ENCODE results near the gene STX7. TPM values are rescaled to one million over a fixed set of nuclear protein-coding genes. Genes with fewer than 3 reads are reported as not detected.
"Not testable (repeated sequence)": the region's sequence is repeated elsewhere in the genome, so short reads cannot be mapped to it uniquely, and the experiment has no call there.

Gene STX7
- total and polyA plus RNA-seq, 5 donors from 2014 or later = 14.8 to 20.2 (median 19.0) TPM

GRCh38 chr6:132537145-132537544 is 24.2 kb upstream of the STX7 start:
- Histone ChIP-seq H3K27me3 (ENCODE audit: control insufficient read depth, insufficient read depth, low read length) (peaks cover 15% of the 10 kb centered on the region), H3K4me3 (ENCODE audit: low read depth, low read length) (no peak overlapping the region), H3K9me3 (ENCODE audit: control insufficient read depth in 2 of 2, low read length in 2 of 2) (no peaks in the 10 kb centered on the region), H3K36me3 (ENCODE audit: control insufficient read depth, insufficient read depth, low read length) (no peaks in the 10 kb centered on the region), H3K27ac (ENCODE audit: insufficient read depth, low read length, poor library complexity, severe bottlenecking) (no peak overlapping the region), H3K4me1 (ENCODE audit: control insufficient read depth, insufficient read depth, low read length, poor library complexity, severe bottlenecking) (no peaks in the 10 kb centered on the region)
- H3K4me1 Mint-ChIP-seq = no peaks in the 10 kb centered on the region
- DNase-seq = no peak
- peaks cover 0 to 2% (median 0%) of the 10 kb centered on the region in 7 donors for H3K9me3 Mint-ChIP-seq
- peaks cover 60% of the 10 kb centered on the region for H3K27me3 Mint-ChIP-seq
- H3K36me3 Mint-ChIP-seq = no peaks in the 10 kb centered on the region
- H3K4me3 Mint-ChIP-seq = no peak overlapping the region
- no peak overlapping the region for H3K27ac Mint-ChIP-seq
- no peak for ATAC-seq (ENCODE audit: low read depth in 2 of 2)

- H3K36me3 ChIP-seq (ENCODE audit: control insufficient read depth, insufficient read depth, low read length); DNase-seq; H3K36me3 Mint-ChIP-seq; H3K4me1 Mint-ChIP-seq; H3K27ac Mint-ChIP-seq; H3K9me3 ChIP-seq (ENCODE audit: control insufficient read depth in 2 of 2, low read length in 2 of 2); H3K27ac ChIP-seq (ENCODE audit: insufficient read depth, low read length, poor library complexity, severe bottlenecking); H3K9me3 Mint-ChIP-seq; H3K4me3 Mint-ChIP-seq; ATAC-seq (ENCODE audit: low read depth in 2 of 2); H3K4me1 ChIP-seq (ENCODE audit: control insufficient read depth, insufficient read depth, low read length, poor library complexity, severe bottlenecking); H3K4me3 ChIP-seq (ENCODE audit: low read depth, low read length); H3K27me3 ChIP-seq (ENCODE audit: control insufficient read depth, insufficient read depth, low read length): not testable (repeated sequence)
- H3K27me3 Mint-ChIP-seq = peaks cover 55% of the 10 kb centered on the region
Measured at GRCh38 chr6:132534546-132534945, 21.6 kb upstream of the STX7 start.

- H3K4me3 Mint-ChIP-seq = no peak overlapping the region
- Histone ChIP-seq H3K36me3 (ENCODE audit: control insufficient read depth, insufficient read depth, low read length) (no peaks in the 10 kb centered on the region), H3K9me3 (ENCODE audit: control insufficient read depth in 2 of 2, low read length in 2 of 2) (no peaks in the 10 kb centered on the region), H3K27me3 (ENCODE audit: control insufficient read depth, insufficient read depth, low read length) (peaks cover 2% of the 10 kb centered on the region), H3K4me1 (ENCODE audit: control insufficient read depth, insufficient read depth, low read length, poor library complexity, severe bottlenecking) (no peaks in the 10 kb centered on the region), H3K27ac (ENCODE audit: insufficient read depth, low read length, poor library complexity, severe bottlenecking) (no peak overlapping the region), H3K4me3 (ENCODE audit: low read depth, low read length) (no peak overlapping the region)
- peaks cover 0 to 2% (median 0%) of the 10 kb centered on the region in 7 donors for H3K9me3 Mint-ChIP-seq
- no peak overlapping the region for H3K27ac Mint-ChIP-seq
- peaks cover 56% of the 10 kb centered on the region for H3K27me3 Mint-ChIP-seq
- peaks cover 0 to 3% (median 1%) of the 10 kb centered on the region in 4 donors for H3K4me1 Mint-ChIP-seq
- peak; percentile 55 to 77 (median 68) for DNase-seq
- no peaks in the 10 kb centered on the region for H3K36me3 Mint-ChIP-seq
- ATAC-seq (ENCODE audit: low read depth in 2 of 2) = peak; percentile 44 to 71
Measured at GRCh38 chr6:132530293-132530974, 17.5 kb upstream of the STX7 start.

GRCh38 chr6:132527791-132528190 is 14.9 kb upstream of the STX7 start:
- DNase-seq (no peak), ATAC-seq (ENCODE audit: low read depth in 2 of 2) (no peak)
- Histone ChIP-seq H3K4me1 (ENCODE audit: control insufficient read depth, insufficient read depth, low read length, poor library complexity, severe bottlenecking) (no peaks in the 10 kb centered on the region), H3K4me3 (ENCODE audit: low read depth, low read length) (no peak overlapping the region), H3K9me3 (ENCODE audit: control insufficient read depth in 2 of 2, low read length in 2 of 2) (no peaks in the 10 kb centered on the region), H3K27ac (ENCODE audit: insufficient read depth, low read length, poor library complexity, severe bottlenecking) (no peak overlapping the region), H3K36me3 (ENCODE audit: control insufficient read depth, insufficient read depth, low read length) (no peaks in the 10 kb centered on the region), H3K27me3 (ENCODE audit: control insufficient read depth, insufficient read depth, low read length) (peaks cover 16% of the 10 kb centered on the region)
- H3K27ac Mint-ChIP-seq = no peak overlapping the region
- H3K4me3 Mint-ChIP-seq = no peak overlapping the region
- peaks cover 0 to 3% (median 1%) of the 10 kb centered on the region in 4 donors for H3K4me1 Mint-ChIP-seq
- no peaks in the 10 kb centered on the region for H3K36me3 Mint-ChIP-seq
- peaks cover 65% of the 10 kb centered on the region for H3K27me3 Mint-ChIP-seq
- peaks cover 0 to 1% (median 0%) of the 10 kb centered on the region in 7 donors for H3K9me3 Mint-ChIP-seq

GRCh38 chr6:132526461-132526860 is 13.5 kb upstream of the STX7 start:
- Mint-ChIP-seq H3K27ac (no peak overlapping the region), H3K27me3 (peaks cover 70% of the 10 kb centered on the region), H3K9me3 (peaks cover 0 to 1% (median 0%) of the 10 kb centered on the region in 7 donors), H3K4me1 (peaks cover 0 to 3% (median 1%) of the 10 kb centered on the region in 4 donors), H3K4me3 (no peak overlapping the region), H3K36me3 (no peaks in the 10 kb centered on the region)
- H3K4me3 ChIP-seq (ENCODE audit: low read depth, low read length) = no peak overlapping the region
- DNase-seq (no peak), ATAC-seq (ENCODE audit: low read depth in 2 of 2) (no peak)
- peaks cover 16% of the 10 kb centered on the region for H3K27me3 ChIP-seq (ENCODE audit: control insufficient read depth, insufficient read depth, low read length)
- H3K36me3 ChIP-seq (ENCODE audit: control insufficient read depth, insufficient read depth, low read length) = no peaks in the 10 kb centered on the region
- H3K9me3 ChIP-seq (ENCODE audit: control insufficient read depth in 2 of 2, low read length in 2 of 2) = no peaks in the 10 kb centered on the region
- H3K27ac ChIP-seq (ENCODE audit: insufficient read depth, low read length, poor library complexity, severe bottlenecking) = no peak overlapping the region
- no peaks in the 10 kb centered on the region for H3K4me1 ChIP-seq (ENCODE audit: control insufficient read depth, insufficient read depth, low read length, poor library complexity, severe bottlenecking)

GRCh38 chr6:132525866-132526265 is 12.9 kb upstream of the STX7 start:
- no peak overlapping the region for H3K27ac Mint-ChIP-seq
- ATAC-seq (ENCODE audit: low read depth in 2 of 2) (no peak), DNase-seq (no peak)
- Histone ChIP-seq H3K27ac (ENCODE audit: insufficient read depth, low read length, poor library complexity, severe bottlenecking) (no peak overlapping the region), H3K27me3 (ENCODE audit: control insufficient read depth, insufficient read depth, low read length) (peaks cover 18% of the 10 kb centered on the region), H3K4me3 (ENCODE audit: low read depth, low read length) (no peak overlapping the region), H3K9me3 (ENCODE audit: control insufficient read depth in 2 of 2, low read length in 2 of 2) (no peaks in the 10 kb centered on the region), H3K36me3 (ENCODE audit: control insufficient read depth, insufficient read depth, low read length) (no peaks in the 10 kb centered on the region), H3K4me1 (ENCODE audit: control insufficient read depth, insufficient read depth, low read length, poor library complexity, severe bottlenecking) (no peaks in the 10 kb centered on the region)
- peaks cover 0 to 3% (median 1%) of the 10 kb centered on the region in 4 donors for H3K4me1 Mint-ChIP-seq
- H3K27me3 Mint-ChIP-seq = peaks cover 66% of the 10 kb centered on the region
- H3K4me3 Mint-ChIP-seq = no peak overlapping the region
- no peaks in the 10 kb centered on the region for H3K36me3 Mint-ChIP-seq
- peaks cover 0 to 1% (median 0%) of the 10 kb centered on the region in 7 donors for H3K9me3 Mint-ChIP-seq

- Histone ChIP-seq H3K27me3 (ENCODE audit: control insufficient read depth, insufficient read depth, low read length) (peaks cover 20% of the 10 kb centered on the region), H3K4me3 (ENCODE audit: low read depth, low read length) (no peak overlapping the region), H3K27ac (ENCODE audit: insufficient read depth, low read length, poor library complexity, severe bottlenecking) (no peak overlapping the region), H3K4me1 (ENCODE audit: control insufficient read depth, insufficient read depth, low read length, poor library complexity, severe bottlenecking) (no peaks in the 10 kb centered on the region), H3K9me3 (ENCODE audit: control insufficient read depth in 2 of 2, low read length in 2 of 2) (no peaks in the 10 kb centered on the region), H3K36me3 (ENCODE audit: control insufficient read depth, insufficient read depth, low read length) (no peaks in the 10 kb centered on the region)
- H3K9me3 Mint-ChIP-seq = peaks cover 0 to 1% (median 0%) of the 10 kb centered on the region in 7 donors
- no peak overlapping the region for H3K27ac Mint-ChIP-seq
- peaks cover 67% of the 10 kb centered on the region for H3K27me3 Mint-ChIP-seq
- no peak overlapping the region for H3K4me3 Mint-ChIP-seq
- no peaks in the 10 kb centered on the region for H3K36me3 Mint-ChIP-seq
- H3K4me1 Mint-ChIP-seq = no peaks in the 10 kb centered on the region
- no peak for DNase-seq
- ATAC-seq (ENCODE audit: low read depth in 2 of 2) = no peak
Measured at GRCh38 chr6:132524646-132525045, 11.7 kb upstream of the STX7 start.

- H3K4me1 ChIP-seq (ENCODE audit: control insufficient read depth, insufficient read depth, low read length, poor library complexity, severe bottlenecking) = no peaks in the 10 kb centered on the region
- H3K9me3 ChIP-seq (ENCODE audit: control insufficient read depth in 2 of 2, low read length in 2 of 2) = no peaks in the 10 kb centered on the region
- H3K4me1 Mint-ChIP-seq = no peaks in the 10 kb centered on the region
- H3K27ac Mint-ChIP-seq = no peak overlapping the region
- no peaks in the 10 kb centered on the region for H3K36me3 ChIP-seq (ENCODE audit: control insufficient read depth, insufficient read depth, low read length)
- no peak overlapping the region for H3K4me3 Mint-ChIP-seq
- H3K4me3 ChIP-seq (ENCODE audit: low read depth, low read length) = no peak overlapping the region
- H3K27me3 ChIP-seq (ENCODE audit: control insufficient read depth, insufficient read depth, low read length) = peaks cover 26% of the 10 kb centered on the region
- no peak for ATAC-seq (ENCODE audit: low read depth in 2 of 2)
- no peaks in the 10 kb centered on the region for H3K36me3 Mint-ChIP-seq
- no peak overlapping the region for H3K27ac ChIP-seq (ENCODE audit: insufficient read depth, low read length, poor library complexity, severe bottlenecking)
- H3K27me3 Mint-ChIP-seq = peaks cover 62% of the 10 kb centered on the region
- peaks cover 0 to 1% (median 0%) of the 10 kb centered on the region in 7 donors for H3K9me3 Mint-ChIP-seq
- no peak for DNase-seq
Measured at GRCh38 chr6:132520953-132521352, 8.0 kb upstream of the STX7 start.

Data from CD4-positive, CD25-positive, alpha-beta regulatory T cell (primary cell).